Measurements from ENCODE around the gene NPPA. TPM values are rescaled to one million over a fixed set of nuclear protein-coding genes. Genes with fewer than 3 reads are reported as not detected.

NPPA gene
- total RNA-seq, 4 donors from 2014 or later, result not detected

DNA sequence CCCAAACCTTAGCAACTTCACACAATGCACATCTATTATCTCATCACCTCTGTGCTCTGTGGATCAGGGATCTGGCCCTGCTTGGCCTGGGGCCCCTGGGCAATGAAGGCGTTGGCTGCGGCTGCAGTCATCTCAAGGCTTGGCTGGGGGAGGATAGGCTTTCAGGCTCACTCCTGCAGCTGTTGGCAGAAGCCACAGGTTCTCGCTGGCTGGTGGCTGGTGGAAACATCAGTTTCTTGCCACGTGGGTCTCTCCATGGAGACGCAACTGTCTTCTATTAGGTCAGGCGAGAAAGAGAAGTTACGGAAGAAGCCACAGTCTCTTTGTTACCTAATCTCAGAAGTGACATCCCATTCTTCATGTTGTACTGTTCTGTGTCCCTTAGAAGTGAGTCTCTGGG, 3.6 kb upstream of the NPPA start:
- 63% methylated on average over 7 of the region's 7 CpGs for WGBS
- H3K36me3 ChIP-seq, result no peaks in the 10 kb centered on the region
- no peak for DNase-seq (ENCODE audit: low spot score in 2 of 2)
- H3K9me3 ChIP-seq, result no peaks in the 10 kb centered on the region
- peaks cover 3% of the 10 kb centered on the region for H3K27me3 ChIP-seq
- TF ChIP-seq EP300 (IDR thresholded peaks at IDR 0.05) (no peak), POLR2AphosphoS5 (IDR thresholded peaks at IDR 0.05) (no peak), POLR2A (IDR thresholded peaks at IDR 0.05) (no peak)
- TF ChIP-seq, protein P1, sequence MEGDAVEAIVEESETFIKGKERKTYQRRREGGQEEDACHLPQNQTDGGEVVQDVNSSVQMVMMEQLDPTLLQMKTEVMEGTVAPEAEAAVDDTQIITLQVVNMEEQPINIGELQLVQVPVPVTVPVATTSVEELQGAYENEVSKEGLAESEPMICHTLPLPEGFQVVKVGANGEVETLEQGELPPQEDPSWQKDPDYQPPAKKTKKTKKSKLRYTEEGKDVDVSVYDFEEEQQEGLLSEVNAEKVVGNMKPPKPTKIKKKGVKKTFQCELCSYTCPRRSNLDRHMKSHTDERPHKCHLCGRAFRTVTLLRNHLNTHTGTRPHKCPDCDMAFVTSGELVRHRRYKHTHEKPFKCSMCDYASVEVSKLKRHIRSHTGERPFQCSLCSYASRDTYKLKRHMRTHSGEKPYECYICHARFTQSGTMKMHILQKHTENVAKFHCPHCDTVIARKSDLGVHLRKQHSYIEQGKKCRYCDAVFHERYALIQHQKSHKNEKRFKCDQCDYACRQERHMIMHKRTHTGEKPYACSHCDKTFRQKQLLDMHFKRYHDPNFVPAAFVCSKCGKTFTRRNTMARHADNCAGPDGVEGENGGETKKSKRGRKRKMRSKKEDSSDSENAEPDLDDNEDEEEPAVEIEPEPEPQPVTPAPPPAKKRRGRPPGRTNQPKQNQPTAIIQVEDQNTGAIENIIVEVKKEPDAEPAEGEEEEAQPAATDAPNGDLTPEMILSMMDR (IDR thresholded peaks at IDR 0.05), result no peak
- no peak overlapping the region for H3K27ac ChIP-seq
- no peak overlapping the region for H3K4me3 ChIP-seq
- no peaks in the 10 kb centered on the region for H3K4me1 ChIP-seq

DNA sequence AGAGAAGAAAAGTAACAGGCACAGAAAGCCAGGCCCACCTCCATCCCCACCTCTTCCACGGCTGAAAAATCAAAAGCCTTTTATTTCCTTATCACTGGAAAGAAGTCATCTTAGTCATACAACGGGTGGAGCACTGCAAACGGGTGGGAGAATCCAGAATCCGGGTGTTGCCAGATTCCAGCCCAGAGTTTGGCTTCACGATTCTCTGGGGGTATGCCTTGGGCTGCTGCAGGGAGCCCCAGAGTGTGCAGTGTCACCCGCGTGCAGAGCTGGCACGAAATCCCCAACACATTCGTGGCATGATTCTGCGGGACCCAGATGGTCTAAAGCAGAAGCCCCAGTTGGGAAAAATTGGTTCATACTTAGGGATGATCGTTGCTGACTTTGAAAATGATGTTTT, 2.6 kb upstream of the NPPA start:
- WGBS, result 46% methylated on average over 8 of the region's 11 CpGs
- Histone ChIP-seq H3K4me1 (no peaks in the 10 kb centered on the region), H3K27me3 (no peaks in the 10 kb centered on the region), H3K27ac (no peak overlapping the region), H3K36me3 (peaks cover 1% of the 10 kb centered on the region), H3K9me3 (no peaks in the 10 kb centered on the region), H3K4me3 (no peak overlapping the region)
- no peak for DNase-seq (ENCODE audit: low spot score in 2 of 2)
- TF ChIP-seq POLR2A (IDR thresholded peaks at IDR 0.05) (no peak), EP300 (IDR thresholded peaks at IDR 0.05) (no peak), POLR2AphosphoS5 (IDR thresholded peaks at IDR 0.05) (no peak)
- TF ChIP-seq, protein P1 (IDR thresholded peaks at IDR 0.05), result no peak

DNA sequence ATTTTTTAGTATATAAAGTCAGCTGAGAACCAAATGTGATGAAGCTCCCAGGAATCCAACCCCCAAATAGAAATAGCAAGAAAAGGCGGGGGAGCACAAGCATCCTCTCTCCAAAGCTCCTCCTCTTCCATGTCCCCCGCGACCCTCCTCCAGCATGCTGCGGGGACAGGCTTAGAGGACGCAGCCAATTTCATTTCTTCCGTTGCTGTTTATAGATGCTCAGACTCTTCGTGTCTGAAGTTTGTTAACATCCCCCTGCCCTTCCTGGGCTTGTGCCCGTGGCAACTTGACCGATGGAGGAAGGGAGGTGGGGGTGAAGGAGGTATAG, 754 bp upstream of the NPPA start:
- Histone ChIP-seq H3K4me3 (no peak overlapping the region), H3K27ac (no peak overlapping the region), H3K9me3 (no peaks in the 10 kb centered on the region), H3K4me1 (no peaks in the 10 kb centered on the region), H3K36me3 (peaks cover 19% of the 10 kb centered on the region), H3K27me3 (no peaks in the 10 kb centered on the region)
- TF ChIP-seq POLR2AphosphoS5 (IDR thresholded peaks at IDR 0.05) (no peak), EP300 (IDR thresholded peaks at IDR 0.05) (no peak), POLR2A (IDR thresholded peaks at IDR 0.05) (no peak)
- TF ChIP-seq, protein P1 (IDR thresholded peaks at IDR 0.05), result no peak
- DNase-seq (ENCODE audit: low spot score in 2 of 2), result no peak
- 82% methylated on average over 9 of the region's 9 CpGs for WGBS

DNA sequence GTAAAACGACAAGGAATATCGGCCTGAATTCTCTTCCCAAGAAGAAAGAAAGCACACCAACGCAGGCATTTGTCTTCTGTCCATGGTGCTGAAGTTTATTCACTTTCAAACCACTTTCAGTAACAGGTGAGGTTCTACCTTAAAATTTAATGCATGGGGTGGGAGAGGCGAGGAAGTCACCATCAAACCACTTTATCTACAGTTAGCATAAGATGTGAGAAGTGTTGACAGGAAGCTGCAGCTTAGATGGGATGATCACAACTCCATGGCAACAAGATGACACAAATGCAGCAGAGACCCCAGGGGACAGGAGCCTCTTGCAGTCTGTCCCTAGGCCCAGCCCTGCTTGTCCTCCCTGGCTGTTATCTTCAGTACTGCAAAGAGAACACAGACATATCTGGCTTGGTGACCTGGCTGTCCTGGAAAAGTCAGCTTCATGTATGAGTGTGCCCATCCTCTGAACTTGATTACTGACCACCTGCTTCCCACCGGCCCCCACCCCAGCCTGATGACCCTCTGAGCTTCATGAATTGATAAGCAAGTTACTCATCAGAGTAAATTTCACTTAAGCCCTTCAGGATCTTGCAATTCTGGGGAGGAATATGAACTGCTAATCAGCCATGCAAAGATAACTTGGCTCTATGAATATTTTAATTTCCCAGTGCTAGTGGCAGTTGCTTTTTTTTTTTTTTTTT, 1.8 kb downstream of the NPPA start:
- Histone ChIP-seq H3K4me1 (no peaks in the 10 kb centered on the region), H3K27me3 (no peaks in the 10 kb centered on the region), H3K27ac (no peak overlapping the region), H3K36me3 (peaks cover 44% of the 10 kb centered on the region), H3K9me3 (no peaks in the 10 kb centered on the region), H3K4me3 (no peak overlapping the region)
- DNase-seq (ENCODE audit: low spot score in 2 of 2), result no peak
- 51% methylated on average over 5 of the region's 5 CpGs for WGBS
- TF ChIP-seq, protein P1 (IDR thresholded peaks at IDR 0.05), result no peak
- TF ChIP-seq POLR2AphosphoS5 (IDR thresholded peaks at IDR 0.05), result no peak

DNA sequence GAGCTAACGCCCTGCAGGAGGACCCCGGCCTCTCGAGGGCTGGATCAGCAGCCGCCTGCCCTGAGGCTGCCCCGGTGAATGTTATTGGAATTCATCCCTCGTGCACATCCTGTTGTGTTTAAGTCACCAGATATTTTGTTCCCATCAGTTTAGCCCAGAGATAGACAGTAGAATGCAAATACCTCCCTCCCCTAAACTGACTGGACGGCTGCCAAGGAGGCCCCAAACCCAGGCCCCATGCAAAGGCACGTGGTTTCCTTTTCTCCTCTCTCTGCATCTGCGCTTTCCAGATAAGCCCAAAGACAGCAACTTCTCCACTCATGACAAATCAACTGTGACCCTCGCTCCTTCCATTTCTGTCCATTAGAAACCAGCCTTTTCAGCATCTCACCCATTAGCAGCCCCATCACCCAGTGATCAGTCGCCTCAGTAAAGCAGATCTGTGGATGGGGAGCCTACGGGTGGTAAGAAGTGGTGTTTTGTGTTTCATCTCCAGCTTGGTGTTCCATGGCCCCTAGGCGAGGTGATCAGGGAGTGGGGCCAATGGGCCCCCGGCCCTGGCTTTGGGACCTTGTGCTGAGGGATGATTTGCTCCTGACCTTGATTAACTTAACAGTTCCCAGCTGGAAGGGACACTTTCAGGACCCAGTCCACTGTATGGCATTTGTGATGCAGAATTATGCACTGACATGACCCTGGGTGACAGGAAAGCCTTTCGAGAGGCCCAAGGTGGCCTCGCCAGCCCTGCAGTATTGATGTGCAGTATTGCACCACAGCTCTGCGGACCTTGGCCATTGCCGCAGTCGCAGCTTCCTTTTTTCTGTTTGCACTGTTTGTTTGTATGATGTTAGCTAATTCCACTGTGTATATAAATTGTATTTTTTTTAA, 5.2 kb downstream of the NPPA start:
- no peak overlapping the region for H3K27ac ChIP-seq
- WGBS, result 72% methylated on average over 18 of the region's 19 CpGs
- H3K36me3 ChIP-seq, result peaks cover 78% of the 10 kb centered on the region
- DNase-seq (ENCODE audit: low spot score in 2 of 2), result no peak
- no peaks in the 10 kb centered on the region for H3K27me3 ChIP-seq
- TF ChIP-seq POLR2A (IDR thresholded peaks at IDR 0.05) (no peak), POLR2AphosphoS5 (IDR thresholded peaks at IDR 0.05) (no peak)
- no peaks in the 10 kb centered on the region for H3K9me3 ChIP-seq
- H3K4me1 ChIP-seq, result no peaks in the 10 kb centered on the region
- no peak overlapping the region for H3K4me3 ChIP-seq

All from suprapubic skin (tissue), 4 donors.